ENCODE measurements around the gene CAB39L.

CAB39L gene

GRCh38 chr13:49395878-49396380, 47.9 kb downstream of the CAB39L start:
- DNase-seq, result no peak

GRCh38 chr13:49395451-49395865, 48.4 kb downstream of the CAB39L start:
- DNase-seq, result no peak

- DNase-seq, result no peak
Observed at GRCh38 chr13:49388091-49388635, 55.7 kb downstream of the CAB39L start.

DNA sequence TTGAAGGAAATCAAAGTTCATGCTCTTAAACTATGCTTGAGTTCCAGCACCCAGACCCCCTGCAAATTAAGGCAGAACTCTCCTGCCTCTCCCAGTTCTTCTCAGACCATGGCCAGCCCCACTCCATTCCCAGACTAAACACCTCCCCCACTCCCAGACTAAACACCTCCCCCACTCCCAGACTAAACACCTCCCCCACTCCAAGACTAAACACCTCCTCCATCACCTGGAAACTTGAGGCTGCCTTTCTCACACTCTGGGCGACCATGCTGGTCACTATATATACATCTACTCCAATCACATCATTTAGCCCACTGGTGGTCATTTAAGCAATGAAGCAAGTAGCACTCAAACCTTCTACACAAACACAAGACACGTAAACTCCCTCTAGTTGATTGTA, 57.2 kb downstream of the CAB39L start:
- no peak for DNase-seq

GRCh38 chr13:49376121-49376520, 67.7 kb downstream of the CAB39L start:
- no peak for DNase-seq

- DNase-seq, result no peak
Observed at GRCh38 chr13:49374585-49375290, 69.1 kb downstream of the CAB39L start.

DNA sequence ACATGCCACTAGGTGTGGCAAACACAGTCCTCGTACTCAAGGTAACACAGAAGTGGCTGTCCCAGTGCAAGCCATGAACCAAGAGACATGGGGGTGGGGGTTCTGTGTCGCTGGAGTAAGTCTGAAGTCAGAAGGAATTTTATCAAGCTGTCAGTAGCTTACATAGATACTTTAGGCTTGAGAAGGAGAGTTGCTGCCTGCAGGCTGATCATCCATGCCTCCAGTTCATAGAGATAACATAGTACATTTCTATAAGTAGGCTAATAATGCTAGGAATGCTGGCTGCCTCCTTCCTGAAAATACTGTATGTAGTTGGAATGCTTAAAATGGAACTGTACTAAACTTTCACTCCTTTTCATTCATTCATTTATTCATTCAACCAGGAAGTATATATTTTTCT, 70.1 kb downstream of the CAB39L start:
- no peak for DNase-seq

DNA sequence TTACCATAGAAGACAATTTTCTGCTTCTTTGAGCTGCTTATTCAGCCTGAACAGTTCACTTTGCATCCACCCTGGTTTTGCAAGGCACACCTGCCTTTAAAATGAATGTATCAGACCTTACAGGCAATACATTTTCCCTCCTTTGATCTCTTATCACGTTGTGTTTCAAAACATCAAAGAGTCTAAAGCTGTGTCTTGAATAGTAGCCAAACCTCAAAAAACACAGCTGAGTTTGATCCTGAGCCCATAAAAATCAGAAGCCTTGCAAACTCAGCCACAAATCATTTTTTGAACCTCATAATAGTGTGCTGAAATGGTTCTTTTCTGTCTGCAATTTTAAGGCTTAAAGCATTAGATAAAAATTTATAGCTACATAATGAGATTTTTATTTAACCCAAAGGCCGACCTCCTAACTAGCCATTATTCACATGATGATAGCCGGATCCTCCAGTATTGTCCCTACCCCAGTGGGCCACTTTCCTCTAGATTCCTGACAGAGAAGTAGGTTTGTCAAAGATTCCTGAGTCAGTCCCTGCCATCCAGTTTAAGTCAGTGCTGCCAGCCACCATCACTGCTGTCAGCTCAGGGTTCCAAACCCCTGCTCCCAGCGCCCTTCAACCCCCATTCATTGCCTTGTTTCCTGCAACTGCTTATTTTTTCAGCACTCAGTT, 71.8 kb downstream of the CAB39L start:
- no peak for DNase-seq

- no peak for DNase-seq
Observed at GRCh38 chr13:49370371-49370770, 73.5 kb downstream of the CAB39L start.

DNA sequence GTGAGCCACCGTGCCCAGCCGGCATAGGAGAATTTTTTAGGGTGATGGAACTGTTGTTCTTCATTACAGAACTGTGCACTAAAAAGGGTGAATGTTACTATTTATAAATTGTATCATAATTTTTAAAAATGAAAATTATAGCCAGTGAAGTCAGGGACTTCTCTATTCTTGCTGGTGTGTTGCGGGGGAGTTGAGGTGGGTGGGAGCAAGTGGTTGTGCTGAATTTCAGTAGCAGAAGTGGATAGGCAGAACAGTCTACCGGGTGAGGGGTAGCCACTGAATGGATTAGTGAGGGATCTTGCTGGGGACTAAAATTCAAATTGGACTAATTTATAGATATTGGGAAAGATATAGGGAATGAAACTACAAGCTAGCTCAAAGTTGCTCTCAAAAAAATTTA, 74.0 kb downstream of the CAB39L start:
- no peak for DNase-seq

- no peak for DNase-seq
Observed at GRCh38 chr13:49368688-49369087, 75.2 kb downstream of the CAB39L start.

DNA sequence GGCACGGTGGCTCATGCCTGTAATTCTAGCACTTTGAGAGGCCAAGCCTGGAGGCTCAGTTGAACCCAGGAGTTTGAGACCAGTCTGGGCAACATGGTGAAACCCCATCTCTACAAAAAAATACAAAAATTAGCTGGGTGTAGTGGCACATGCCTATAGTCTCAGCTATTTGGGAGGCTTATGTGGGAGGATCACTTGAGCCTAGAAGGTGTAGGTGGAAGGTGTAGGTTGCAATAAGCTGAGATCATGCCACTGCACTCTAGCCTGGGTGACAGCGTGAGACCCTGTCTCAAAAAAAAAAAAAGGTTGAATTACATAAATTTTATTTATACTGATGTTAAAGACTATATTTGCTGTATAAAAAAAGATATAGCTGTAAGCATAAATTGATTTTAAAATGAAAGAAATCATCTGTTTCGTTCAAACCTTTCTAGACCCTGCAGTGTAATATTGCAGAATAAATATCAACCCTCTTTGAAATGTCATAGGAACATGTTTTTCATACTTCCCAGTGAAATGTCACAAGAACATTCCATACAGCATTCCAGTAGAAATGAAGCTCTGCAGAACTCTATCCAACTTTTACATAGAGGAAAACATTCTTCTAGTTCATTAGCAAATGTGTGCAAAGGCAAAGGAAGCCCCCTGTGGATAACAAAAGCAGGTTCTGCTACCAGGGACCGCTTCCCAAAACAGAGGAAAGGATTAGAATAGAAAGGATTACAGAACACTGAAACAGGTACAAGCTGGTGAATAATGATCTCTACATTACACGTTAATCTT, 76.0 kb downstream of the CAB39L start:
- DNase-seq, result no peak

- no peak for DNase-seq
Observed at GRCh38 chr13:49366841-49367240, 77.0 kb downstream of the CAB39L start.

GRCh38 chr13:49357694-49358093, 86.2 kb downstream of the CAB39L start:
- DNase-seq, result no peak

- no peak for DNase-seq
Observed at GRCh38 chr13:49356223-49356622, 87.6 kb downstream of the CAB39L start.

- no peak for DNase-seq
Observed at GRCh38 chr13:49354719-49355118, 89.1 kb downstream of the CAB39L start.

- DNase-seq, result no peak
Observed at GRCh38 chr13:49353908-49354307, 90.0 kb downstream of the CAB39L start.

GRCh38 chr13:49351871-49352270, 92.0 kb downstream of the CAB39L start:
- no peak for DNase-seq

GRCh38 chr13:49348751-49349150, 95.1 kb downstream of the CAB39L start:
- no peak for DNase-seq

GRCh38 chr13:49347650-49348385, 96.0 kb downstream of the CAB39L start:
- no peak for DNase-seq

DNA sequence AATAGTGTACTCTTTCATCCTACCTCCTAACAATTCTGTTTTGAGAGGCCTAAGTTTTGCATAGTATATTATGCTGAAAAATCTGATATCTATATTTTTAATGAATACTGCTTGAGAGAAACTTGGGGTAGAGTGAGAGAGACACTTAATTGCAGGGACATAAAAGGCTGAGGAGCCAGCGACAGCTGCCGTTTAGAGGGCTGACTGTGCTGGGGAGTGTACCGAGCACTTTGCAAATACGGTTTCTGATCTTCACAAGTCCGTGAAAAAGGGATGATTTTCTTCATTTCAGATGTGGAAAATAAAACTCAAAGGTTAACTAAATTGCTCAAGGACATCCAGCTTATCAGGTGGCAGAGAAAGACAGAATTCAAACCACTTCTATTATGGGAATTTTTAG, 97.4 kb downstream of the CAB39L start:
- DNase-seq, result no peak

DNA sequence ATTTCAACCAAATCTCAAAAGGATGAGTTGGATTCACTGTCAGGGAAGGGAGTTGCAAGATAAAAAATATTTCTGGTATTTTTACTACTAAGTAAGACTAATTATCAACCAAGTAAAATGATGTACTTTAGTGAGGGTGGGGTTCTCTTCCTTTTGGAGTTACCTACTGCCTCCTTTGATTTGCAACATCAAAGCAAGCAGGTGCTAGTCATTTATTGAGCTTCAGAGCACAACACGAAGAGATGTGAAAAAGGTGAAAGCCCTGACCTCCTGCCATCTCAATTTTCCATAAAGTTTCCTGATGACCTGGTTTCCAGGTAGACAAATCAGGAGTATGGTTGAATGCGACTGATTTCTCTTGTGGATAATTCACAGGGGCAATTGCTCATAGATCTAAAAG, 100.1 kb downstream of the CAB39L start:
- DNase-seq, result no peak

DNA sequence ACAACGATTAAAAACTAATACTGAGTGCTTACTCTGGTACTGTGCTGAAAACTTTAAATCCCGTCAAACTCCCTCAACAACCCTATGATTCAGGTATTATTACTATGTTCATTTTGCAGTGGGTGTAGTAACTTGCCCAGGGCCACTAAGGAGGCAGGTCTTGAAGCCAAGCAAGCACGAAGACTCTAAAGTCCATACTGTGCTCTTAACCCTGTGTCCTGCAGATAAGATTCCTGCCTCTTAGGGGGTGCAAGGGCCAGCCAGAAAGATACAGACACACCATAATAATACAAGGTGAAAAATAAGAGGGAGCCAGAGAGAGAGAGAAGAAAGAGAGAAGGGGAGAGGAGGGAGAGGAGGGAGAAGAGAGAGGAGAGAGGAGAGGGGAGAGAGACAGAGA, 100.6 kb downstream of the CAB39L start:
- DNase-seq, result no peak
